GM19324 (cell line): ENCODE results near the gene SLC13A5.
"Not testable (repeated sequence)": the region's sequence is repeated elsewhere in the genome, so short reads cannot be mapped to it uniquely, and the experiment has no call there.

Experiments used
- ATAC-seq: cut with Tn5 transposase; IDR thresholded peaks from one replicate; pipeline ENCODE4 v1.9.1; 2021; ENCODE audit warnings: mild to moderate bottlenecking, moderate library complexity; ENCODE audit not compliant: unreplicated experiment, low FRiP score

SLC13A5 gene

DNA sequence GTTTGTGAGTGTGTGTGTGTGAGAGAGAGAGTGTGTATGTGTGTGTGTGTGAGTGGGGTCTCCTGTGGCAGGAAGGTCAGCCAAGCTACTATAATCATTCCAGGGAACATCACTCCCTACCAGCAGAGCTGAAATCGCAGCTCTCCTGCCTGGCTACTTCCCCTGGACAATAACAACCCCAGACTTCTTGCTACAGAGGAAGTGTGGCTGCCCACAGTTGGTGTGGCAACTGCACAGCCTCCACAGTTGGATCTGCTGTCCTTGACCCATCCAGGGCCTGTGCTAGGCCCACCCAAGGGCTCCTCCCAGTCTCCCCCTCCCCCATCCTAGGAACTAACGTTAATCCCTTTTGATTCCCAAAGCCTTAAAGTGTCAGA, 1.5 kb downstream of the SLC13A5 start:
- ATAC-seq: no peak

DNA sequence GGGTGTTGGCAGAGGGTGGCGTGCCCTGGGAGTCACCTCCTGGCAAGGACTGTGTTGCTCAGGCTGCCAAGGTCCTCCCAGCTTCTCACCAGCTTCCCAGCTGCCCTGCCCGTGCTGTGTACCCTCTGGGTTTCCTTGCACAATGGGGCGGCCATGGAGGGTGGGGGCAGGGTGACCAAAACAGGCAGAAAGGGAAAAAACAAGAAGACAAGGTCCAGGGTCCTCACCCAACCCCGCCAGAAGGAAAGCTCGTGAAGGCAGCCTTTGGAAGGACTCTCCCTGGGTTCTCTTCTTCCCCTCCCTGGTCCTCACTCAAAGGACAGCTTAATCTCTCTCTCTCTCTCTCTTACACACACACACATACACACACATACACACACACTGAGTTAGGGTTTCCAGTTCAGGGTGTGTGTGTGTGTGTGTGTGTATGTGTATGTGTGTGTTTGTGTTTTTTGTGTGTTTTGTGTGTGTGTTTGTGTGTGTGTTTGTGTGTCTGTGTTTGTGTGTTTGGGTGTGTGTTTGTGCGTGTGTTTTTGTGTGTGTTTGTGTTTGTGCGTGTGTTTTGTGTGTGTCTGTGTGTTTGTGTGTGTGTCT, 2.0 kb downstream of the SLC13A5 start:
- ATAC-seq: no peak

- no peak for ATAC-seq
These were observed 2.9 kb downstream of the SLC13A5 start for GRCh38 chr17:6710317-6710716.

DNA sequence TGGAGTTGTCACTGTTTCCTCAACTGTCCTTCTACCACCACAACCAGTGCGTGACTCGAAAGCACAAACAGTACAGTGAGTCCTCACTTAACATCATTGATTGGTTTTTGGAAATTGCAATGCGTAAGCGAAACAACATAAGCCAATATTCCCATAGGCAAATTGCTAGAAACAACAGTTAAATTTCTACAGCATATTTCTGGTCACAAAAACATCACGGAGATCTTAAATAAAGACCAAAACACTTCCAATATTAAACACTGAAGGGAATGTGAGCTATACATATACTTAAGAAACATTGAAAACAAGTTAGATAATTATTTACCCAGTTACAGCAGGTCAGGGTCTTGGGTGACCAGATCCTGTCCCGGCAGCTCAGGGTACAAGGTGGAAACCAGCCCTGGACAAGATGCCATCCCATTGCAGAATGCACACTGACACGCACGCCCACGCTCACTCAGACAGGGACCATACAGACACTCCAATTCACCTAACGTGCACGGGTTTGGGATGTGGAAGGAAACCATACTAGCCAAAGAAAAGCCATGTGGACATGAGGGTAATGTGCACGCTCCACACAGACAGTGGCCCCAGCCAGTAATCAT, 4.7 kb downstream of the SLC13A5 start:
- no peak for ATAC-seq

DNA sequence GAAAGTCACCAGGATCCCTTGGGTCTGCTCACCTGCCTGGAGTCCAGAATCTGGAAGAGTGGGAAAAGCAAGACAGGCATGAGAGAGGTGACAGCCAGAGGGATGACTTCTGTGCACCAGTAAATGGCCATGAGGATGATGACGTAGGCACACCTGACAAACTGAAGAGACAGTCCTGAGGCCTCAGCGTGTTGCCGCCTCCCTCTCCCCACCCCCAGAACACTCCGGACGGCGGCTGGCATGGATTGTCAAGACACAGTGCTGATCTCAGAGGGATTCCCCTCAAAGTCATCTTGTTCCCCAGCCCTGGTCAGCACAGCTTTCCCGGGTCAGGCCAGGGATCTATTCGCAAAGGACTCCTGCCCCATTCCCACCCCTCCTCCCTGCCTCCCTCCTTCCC, 6.2 kb downstream of the SLC13A5 start:
- ATAC-seq: no peak

DNA sequence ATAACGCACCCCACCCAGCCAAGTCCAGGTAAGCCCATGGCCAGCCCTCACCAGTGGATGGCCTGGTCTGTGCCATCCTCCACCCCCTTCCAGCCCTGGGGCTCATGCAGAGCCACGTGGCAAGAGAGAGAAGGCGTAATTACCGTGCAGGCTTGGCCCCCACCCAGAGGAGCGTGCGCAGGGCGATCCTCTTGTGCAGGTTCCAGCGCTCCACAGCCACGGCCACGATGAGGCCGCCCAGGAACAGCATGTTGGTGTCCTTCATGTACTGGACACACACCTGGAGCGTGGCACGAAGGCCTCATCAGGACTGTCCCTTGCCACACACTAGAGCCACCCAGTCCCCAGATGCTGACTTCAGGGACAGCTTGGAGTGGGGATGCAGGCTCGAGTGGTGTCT, 6.7 kb downstream of the SLC13A5 start:
- ATAC-seq: no peak

GRCh38 chr17:6704470-6705052, 8.6 kb downstream of the SLC13A5 start:
- no peak for ATAC-seq

GRCh38 chr17:6703751-6704150, 9.4 kb downstream of the SLC13A5 start:
- no peak for ATAC-seq

GRCh38 chr17:6702567-6703215, 10.5 kb downstream of the SLC13A5 start:
- ATAC-seq: no peak

GRCh38 chr17:6701719-6702118, 11.4 kb downstream of the SLC13A5 start:
- no peak for ATAC-seq

DNA sequence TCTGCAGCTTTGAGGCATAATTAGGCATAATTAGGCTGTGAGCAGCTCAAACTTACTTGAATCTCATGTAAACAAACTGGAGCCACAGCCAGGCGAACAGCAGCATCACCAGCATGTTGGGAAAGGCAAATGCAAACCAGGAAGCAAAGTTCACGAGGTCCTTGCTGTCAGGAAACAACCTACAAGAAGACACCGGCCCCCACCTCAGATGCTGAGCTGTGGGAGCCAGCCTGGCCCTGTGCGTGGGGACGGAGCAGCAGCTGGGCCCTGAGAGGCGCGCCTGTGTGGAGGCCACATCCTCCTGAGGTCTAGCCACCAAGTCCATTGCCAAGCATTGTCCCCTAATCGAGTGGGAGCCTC, 12.2 kb downstream of the SLC13A5 start:
- ATAC-seq: no peak

GRCh38 chr17:6699997-6700947, 12.9 kb downstream of the SLC13A5 start:
- no peak for ATAC-seq

- no peak for ATAC-seq
These were observed 15.2 kb downstream of the SLC13A5 start for GRCh38 chr17:6698004-6698403.

DNA sequence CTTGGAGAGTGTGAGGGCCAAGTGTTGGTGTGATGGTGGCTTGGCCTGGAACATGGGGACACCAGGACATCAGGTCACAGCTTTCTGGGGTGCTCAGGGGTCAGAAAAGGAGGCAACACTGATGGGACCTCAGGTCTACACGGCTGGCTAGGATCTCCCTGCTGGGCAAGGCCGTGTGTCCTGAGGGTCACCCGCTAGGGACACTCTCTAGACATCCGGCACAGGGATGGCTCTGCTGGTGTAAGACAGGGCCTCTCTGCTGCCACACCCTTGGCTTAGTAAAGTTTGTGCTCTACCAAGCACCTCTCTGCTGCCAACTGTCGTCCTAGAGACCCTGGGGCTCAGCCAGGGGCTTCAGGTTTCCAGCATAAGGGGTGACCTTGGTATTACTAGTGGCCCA, 16.3 kb downstream of the SLC13A5 start:
- ATAC-seq: no peak

DNA sequence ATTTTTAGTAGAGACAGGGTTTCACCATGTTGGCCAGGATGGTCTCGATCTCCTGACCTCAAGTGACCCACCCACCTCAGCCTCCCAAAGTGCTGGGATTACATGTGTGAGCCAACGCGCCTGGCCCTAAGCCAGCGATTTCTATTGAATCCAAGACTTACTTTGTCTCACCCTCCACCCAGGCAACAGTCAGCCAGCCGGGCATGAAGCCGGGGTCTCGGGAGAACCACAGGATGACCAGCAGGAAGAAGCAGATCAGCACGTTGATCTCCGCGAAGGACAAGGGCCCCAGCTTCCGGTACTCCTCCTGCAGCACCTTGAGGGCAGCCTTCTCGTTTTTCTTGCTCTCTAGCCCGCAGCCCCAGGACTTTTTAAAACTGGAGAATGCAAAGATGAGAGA, 17.6 kb downstream of the SLC13A5 start:
- ATAC-seq: no peak

GRCh38 chr17:6695051-6695450, 18.1 kb downstream of the SLC13A5 start:
- no peak for ATAC-seq

- ATAC-seq: not testable (repeated sequence)
These were observed 21.2 kb downstream of the SLC13A5 start for GRCh38 chr17:6691958-6692357.

- no peak for ATAC-seq
These were observed 21.6 kb downstream of the SLC13A5 start for GRCh38 chr17:6691546-6691945.

- no peak for ATAC-seq
These were observed 22.5 kb downstream of the SLC13A5 start for GRCh38 chr17:6690641-6691040.

GRCh38 chr17:6688944-6689343, 24.2 kb downstream of the SLC13A5 start:
- no peak for ATAC-seq

GRCh38 chr17:6686026-6686425, 27.1 kb downstream of the SLC13A5 start:
- no peak for ATAC-seq
